Amniotic stem cell (primary cell): Measurements from ENCODE around the gene COL7A1.
A peak's percentile ranks its signal among the peaks of the same experiment; 100 is the strongest.

Experiments used
- DNase-seq: peaks from one replicate; lab custom pipeline; 2025; lab: John Stamatoyannopoulos, UW

Gene COL7A1

DNA sequence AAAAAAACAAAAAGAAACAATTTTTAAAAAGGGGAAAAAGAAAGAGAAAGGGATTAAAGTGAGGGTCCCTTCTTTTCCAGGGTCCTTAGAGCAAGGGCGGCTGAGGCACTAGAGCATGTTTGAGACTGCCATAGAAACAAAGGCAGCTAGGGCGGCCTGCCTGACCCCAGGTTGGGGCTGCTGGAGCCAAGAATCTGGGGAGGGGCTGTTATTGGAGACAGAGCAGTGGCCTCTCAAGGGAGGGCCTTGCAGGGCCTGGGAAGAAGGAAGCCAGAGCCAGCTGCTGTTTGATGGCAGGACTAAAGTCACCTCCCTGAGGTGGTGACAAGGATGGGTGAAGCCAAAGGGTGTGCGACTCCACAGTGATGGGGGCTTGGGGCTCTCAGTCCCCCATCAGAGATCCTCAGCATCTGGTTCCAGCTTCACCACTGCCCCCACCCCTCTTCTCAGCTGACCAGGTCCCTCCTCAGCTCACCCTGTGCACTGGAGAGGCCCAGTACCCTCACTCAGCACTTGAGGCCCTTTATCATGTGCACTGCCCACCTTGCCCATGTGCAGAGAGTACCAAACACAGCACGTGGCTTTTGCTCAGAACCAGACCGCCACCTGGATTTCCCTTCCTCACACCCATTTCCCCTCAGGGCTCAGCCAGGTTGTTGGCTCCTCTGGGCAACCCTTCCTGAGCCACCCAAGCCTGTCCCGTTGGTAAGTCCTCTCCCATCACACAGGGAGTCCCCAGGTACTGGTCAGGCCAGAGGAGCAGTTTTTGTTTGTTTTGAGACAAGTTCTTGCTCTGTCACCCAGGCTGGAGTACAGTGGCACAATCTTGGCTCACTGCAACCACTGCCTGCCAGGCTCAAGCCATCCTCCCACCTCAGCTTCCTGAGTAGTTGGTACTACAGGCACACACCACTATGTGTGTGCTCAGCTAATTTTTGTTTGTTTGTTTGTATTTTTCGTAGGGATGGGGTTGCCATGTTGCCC lies 24.7 kb upstream of the COL7A1 start:
- DNase-seq: no peak

DNA sequence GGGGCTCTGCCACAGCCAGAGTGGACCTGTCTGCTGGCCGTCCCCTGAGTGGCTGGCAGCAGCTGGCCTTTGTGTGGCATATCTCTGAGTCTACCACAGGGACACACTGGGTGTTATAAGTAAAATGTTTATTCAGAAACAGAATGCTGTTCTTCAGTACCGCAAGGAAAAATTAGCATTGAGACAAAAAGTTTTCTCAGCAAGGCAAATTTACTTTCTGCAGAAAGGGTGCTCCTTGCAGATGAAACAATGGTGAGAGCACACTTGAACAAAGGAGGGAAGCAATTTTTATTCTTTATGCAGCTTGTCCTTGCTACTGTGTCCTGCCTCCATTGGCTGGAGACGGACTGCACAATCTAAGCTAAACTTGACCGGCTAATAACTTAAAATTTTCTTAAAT lies 22.4 kb upstream of the COL7A1 start:
- DNase-seq: no peak

DNA sequence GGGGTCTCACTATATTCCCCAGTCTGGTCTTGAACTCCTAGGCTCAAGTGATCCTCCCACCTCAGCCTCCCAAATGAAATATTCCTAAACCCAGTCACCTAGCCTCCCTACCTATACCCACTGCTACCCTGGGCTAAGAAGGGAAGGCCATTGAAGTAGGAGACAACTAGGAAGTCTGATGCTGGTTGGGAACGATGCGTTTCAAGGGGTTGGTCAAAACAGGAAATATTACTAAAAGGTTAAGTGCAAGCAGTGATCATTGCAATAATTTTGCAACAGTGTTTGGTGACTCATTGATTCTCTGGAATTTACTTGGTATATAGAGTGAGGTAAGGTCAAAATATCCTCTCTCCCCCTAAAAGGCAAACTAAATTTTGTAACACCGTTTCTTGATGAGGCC lies 18.9 kb upstream of the COL7A1 start:
- no peak for DNase-seq

DNA sequence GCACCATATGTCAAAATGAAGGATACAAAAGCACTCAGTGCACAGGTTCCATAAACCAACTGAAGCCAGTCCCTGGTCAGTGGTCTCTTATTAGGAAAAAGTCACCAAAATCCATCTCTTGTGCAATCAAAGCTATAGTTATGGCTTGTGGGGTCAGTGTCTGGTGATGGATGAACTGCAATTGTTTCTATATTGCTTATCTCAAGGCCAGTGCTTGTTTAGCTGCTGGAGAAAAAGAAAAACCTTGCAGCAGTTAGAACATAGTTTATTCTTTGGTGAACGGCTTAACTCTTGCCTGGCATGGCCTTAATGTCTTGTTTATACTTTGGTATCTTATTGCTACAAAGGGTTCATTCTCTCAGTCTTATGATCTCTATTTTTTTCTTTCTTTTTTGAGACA lies 17.2 kb upstream of the COL7A1 start:
- no peak for DNase-seq

DNA sequence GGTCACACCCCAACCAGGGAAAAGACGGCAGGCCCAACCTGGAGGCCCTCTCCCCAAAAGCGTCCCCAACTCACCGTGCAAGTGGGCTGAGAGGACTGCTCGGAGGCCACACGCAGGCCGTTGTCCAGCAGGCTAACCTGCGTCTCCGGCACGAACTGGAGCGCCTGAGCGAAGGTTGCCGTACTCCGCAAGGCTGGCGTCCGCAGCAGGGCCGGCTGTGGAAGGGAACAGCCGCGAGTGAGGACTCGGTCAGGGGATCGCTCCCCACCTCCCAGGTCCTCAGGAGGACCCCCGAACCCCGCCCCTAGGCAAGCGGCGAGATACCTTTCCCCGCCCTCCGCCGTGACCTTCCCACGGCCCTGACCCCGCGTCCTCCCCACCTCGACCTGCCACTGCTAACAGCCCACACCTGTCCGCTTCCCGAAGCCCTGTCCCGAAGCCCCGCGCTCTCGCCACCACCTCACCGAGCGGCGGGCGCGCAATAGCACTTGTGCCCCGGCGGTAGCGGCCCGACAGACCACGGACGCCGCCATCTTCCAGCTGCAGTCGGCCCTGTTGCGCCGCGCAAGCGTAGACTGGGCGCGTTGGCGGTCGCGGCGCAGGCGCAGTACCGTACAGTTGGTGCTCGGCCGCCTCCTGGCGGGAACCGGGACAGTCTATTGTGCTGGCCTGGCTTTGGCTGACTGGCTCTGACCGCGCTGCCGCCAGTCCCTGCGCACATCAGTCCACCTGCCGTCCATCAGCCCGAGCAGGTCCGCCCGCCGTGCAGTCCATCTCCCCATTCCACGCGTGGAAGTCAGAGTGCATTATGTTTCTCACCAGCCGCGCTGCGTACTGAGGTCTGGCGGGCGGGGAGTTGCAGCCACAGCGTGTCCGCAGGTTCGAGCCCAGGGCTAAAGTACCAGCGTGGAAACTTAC lies 14.2 kb upstream of the COL7A1 start, which contains the start of gene UQCRC1:
Gene UQCRC1, minus strand, starts transcription at position 559 of the 918 bp plus-strand sequence. Its CDS starts 26 bp downstream, at position 533.
- DNase-seq: peak; percentile 70

DNA sequence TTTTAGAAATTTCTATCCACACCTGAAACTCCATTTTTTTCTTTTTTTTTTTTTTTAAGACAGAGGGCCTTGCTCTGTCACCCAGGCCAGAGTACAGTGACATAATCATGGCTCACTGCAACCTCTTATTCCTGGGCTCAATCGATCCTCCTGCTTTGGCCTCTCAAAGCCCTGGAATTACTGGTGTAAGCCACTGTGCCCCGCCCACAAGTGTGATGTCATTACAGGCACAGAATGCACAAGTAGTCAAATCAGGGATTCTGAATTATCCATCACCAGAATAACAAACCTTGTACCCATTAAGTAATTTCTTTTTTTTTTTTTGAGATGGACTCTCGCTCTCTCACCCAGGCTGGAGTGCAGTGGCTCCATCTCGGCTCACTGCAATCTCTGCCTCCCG lies 12.4 kb upstream of the COL7A1 start:
- DNase-seq: no peak

DNA sequence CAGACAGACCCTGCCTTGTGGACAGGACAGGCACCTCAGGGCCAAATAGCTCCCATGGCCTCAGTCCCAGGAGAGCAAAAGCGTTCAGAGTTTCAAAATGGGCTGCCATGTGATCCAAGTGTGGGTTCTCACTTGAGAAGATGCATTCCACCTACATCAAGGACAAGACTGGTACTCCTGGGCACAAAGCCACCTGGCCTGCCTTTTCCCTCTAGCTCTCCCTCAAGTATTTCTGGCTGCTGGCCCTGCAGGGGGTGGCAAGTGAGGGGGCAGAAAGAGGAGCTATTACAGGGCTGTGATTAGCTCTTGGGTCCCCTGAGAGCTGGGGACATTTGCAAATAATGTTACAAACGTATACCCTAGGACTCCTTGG lies 6.5 kb upstream of the COL7A1 start:
- no peak for DNase-seq

DNA sequence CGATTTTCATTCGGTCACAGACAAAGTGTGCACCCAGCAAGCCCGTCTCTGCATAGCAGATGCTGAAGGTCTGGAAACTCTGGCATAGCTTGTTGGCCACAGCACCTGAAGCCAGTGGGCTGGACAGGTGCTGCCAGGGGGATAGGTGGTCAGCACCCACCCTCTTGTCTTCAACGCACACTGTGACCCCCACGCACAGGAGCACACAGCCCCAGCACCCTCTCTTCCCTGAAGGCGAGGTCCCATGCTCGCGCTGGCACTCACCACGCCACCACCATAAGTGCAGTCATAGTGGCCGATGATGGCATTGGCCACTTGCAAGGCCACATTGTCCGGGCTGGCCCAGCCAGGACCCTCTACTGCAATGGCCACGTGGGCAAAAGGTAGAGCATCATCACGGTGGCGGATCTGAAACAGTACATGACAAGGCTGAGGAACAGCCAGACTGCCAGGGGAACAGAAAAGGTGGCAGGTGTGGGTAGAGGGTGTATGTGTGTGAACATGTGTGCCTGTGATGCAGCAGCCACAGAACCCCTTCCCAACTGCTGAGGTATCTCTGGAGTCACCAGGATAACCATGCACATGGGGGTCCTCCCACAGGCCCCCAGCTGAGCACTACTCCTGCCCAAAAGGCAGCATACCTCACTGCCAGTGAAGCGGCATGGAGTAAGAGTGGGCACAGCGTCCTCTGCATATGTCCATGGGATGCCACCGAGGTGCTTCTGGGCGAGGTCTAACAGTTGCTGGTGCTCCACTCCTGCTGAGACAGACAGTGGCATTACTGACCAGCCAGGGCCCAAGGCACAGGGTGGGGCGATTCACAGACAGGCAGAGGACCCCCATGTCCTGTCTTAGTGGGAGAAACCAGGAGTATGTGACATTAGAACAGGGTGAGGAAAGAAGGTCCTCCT lies 5.8 kb upstream of the COL7A1 start:
- no peak for DNase-seq

DNA sequence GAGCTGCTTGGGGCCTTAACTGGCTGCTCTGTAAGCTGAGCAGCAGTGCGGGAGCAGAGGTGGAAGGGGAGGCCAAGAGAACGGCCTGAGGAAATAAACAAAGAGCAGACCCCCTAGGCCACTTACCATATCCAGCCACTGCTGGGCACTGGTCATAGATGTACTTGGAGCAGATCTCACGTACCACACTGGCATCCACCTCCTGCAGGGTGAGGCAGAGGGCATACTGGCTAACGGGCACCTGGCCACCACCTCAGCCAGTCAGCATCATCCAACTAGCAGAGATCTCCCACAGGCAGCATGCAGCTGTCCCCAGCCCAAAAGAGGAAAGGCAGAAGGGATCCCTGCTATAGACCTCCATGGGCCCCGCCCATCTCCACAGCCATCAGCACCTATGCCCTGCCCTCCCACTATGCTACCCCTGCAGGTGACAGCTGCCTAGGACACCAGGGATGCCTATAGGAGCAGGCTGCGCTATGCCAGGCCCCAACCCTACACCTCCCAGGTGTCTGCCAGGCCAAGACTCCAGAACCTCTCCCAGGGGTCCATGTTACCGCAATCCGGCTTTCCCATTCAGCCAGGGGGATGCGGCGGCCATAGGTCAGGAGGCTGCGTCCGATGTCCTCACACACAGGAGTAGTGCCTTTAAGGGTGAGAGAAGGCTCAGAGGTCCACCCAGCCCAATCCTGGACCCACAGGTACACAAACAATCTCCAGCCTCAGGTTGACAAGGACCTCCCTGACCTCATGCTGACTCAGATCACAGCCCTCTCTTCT lies 4.6 kb upstream of the COL7A1 start:
- no peak for DNase-seq

DNA sequence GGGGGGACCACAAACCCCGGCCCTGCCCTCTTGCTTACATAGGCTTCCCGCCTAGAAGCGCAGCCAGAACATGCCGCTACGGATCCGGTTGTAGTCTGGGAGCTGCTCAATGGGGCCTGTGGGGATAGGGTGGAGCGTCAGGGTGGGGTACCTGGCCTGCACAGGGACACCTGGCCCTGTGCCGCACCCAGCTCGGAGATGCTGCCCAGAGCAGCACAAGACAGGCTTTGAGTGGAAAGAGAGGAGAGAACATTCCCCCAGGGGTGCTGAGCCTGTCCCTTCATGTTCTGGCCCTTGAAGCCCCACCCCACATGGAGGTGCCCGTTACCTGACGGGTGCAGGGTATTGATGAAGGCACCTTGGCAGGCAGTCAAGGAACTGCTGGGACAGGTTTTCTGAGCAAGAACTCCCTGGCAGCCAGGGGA lies 4.0 kb upstream of the COL7A1 start:
- no peak for DNase-seq

DNA sequence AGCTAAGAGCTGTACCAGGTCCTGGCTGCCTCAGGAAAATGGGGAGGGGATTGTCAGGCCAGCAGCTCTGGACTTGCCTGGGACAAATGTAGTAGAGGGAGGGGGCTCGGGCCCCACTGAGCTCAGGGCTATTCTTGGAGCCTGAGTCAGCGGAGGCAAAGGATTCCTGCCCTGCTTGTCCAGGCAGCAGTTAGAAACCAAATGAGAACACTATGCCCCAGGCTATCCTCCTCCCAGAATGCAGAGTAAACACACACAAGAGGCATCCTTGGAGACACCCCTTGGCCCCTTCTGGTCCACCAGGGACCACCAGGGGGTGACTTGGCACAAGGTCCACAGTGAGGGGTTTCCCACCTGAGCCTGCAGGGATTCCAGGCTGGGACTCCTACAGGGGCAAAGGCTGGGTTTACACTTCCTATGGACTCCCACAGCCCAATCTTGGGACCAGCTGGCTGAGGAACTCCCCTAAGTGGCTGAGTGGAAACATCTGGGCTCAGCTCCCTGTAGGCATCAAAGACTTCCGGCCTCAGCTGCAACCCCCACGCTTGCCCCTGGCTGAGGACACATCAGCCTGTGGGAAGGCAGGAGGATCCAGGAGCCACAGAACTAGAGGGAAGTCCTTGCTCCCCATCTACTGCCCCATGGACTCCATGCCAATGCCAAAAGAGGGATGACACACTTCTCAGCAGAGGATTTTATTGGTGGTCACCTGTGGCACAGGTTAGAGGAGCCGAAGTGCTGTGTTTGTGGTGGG lies 3.4 kb upstream of the COL7A1 start:
- DNase-seq: peak; percentile 95

DNA sequence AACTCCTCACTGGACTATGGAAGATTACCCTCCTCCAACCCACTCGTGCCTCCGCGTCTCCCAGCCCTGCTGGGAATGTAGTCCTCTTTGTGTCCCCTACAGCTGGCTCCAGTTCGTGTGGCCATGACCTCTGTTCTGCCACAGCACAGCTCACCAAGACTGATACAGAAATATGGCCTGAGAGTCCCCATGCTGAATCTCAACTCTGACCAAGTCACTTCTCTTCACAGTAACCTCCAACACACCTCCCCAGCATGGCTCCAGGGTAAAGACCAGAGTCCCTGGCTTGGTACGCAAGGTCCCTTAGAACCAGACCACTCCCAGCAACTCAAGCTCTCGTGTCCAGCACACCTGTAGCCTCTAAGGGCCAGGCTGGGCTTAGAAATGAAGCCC lies 2.3 kb upstream of the COL7A1 start:
- DNase-seq: no peak

DNA sequence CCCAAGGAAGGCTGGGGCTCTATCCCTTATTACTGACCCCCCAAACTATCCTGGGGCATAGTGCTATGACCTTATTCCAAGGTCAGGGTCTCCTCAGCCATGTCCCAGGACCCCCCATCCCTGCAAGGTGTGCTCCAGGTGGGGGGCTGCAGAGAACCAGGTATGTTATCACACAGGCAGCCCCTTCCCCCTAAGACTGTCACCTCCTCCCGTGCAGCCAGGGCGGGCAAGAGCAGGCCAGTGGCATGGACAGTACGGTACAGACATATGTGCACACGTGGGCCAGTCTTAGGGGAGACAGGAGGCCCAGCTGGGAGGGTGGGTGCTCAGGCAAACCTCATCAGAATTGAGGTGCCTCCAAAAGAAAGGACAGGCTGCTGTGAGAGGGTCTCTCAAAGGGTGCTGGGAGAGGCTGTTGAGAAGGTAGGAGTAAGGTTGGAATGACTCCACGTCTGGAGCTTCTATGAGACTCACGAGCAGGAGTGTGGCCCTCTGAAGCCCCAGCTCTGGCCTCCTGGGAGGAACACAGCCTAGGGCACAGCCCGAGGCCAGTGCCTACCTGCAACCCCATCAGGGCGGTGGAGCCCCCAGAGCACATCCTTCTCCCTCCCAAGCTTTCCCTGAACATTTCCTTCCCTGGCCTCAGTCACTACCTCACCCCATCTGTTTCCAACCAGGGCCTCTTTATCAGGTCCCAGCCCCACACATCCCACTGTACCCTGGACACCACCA lies 1.7 kb upstream of the COL7A1 start:
- no peak for DNase-seq

DNA sequence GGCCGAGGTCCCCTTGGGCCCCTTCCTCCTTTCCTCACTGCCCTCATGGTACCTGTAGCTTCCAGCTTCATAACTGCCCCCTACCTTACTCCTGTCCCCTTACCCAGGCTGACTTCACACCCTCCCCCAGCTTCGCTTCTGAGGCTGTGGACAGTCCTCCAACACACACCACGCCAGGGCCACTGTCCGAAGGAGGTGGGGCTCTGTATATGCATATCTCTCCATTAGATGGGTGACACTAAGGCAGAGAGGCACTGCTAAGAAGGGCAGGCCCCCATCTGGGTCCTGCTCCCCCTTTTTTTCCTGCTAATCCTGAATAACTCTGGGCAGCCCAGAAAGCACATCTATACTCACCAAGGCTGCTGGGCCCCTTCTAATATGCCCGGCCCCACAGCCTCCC lies 1.0 kb upstream of the COL7A1 start:
- DNase-seq: no peak

DNA sequence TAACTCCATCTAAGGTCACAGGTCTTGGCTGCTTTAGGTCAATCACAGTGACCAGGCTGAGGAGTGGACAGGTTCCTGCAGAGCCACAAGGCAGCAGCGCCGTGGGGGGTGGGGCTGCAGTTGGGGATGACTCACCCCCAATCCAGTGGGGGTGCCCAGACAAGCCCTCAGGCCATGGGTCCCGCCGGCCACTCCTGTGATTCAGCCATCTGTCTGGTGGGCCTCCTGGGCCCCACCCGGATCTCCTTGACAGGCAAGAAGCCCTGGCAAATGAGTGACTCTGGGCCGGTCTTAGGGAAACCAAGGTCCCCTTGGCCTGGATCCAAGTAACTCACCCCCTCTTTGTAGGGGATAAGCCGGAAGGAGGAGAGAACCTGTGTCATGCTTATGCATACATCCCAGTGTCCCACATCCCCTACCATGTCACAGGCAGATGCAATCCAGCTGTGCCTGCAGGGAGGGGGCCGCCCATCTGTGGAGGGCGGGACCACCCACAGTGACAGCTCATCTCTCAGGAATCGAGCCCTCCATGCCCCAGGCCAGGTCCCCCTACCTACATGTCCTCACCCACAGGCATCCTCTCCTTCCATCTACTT lies 495 bp upstream of the COL7A1 start:
- DNase-seq: peak; percentile 81

DNA sequence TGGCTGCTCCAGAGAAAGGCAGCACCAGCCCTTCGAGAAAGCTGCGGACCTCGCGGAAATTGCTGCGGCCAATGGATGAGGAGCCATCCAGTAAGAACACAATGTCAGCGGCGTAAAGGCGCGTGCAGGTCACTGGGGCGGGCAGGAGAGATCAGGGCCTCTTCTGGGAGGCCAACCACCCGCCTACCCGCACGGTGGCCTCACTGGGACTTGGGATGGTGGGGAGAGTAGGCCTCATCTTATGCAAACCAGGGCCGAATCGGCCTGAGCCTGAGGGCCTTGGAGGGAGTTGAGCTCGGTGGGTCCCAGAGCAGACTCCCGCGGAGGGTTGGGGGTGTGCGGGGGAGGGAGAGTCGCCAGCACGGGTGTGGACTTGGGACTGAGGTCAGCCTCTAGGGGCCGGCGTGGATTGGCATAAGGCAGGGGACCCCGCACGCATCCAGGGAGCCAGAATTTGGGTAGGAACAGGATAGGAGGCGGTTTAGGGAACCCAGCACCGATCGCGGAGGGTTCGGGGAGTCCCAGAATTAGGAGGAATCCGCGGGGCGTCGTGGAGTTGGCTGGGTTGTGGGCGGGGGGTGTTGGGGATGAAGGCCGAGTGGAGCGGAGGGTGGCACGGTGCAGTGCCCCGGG lies 596 bp downstream of the COL7A1 start:
- no peak for DNase-seq

DNA sequence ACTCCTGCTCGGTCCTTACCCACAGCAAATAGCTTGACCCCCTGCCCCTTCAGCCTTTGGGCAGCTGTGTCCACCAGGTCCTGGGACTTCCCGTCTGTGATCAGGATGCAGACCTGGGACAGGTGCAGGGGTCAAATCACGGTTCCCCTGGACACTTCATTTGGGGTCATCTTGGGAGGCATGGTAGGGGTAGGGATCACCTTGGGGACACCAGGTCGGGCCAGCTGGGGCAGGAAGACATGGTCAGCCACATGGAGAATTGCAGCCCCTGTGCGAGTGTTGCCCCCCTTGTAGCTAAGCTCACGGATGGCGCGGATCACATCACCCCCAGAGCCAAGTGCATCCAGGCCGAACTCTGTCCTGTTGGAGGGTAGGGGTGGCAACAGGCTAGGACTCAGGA lies 1.8 kb downstream of the COL7A1 start:
- no peak for DNase-seq

DNA sequence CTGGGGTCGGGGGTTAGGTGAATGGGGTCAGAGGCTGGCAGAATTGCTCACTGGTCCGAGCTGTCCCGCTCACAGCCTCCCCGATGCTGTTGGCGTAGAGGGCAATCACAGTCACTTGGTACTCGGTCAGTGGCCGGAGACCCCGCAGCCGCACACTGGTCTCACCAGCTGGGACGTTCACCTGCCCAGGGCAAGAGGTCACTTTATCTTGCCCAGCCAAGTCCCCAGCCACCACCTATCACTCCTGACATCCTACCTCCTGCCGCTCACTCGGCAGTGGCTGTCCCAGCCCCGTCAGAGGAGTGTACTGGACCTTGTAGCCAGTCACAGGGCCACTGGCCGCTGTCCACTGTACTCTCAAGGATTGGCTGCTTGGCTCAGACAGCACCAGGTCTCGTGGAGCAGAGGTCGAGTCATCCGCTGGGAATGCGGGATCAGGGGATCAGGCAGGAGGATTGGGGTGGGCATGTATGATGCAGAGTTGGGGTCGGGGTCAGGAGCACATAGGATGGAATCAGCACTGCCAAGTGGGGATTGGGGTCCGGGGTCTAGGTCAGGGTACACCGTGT lies 2.5 kb downstream of the COL7A1 start:
- DNase-seq: no peak
